DMS114 treated with DMSO at 0.1 percent for 48 hours (cell line): ENCODE results near the gene KRTAP5-1.
"Not testable (repeated sequence)": the region's sequence is repeated elsewhere in the genome, so short reads cannot be mapped to it uniquely, and the experiment has no call there.

ENCODE experiments used
- DNase-seq: peaks from one replicate; lab custom pipeline; 2025; ENCODE audit not compliant: unreplicated experiment; lab: John Stamatoyannopoulos, UW

The KRTAP5-1 gene

DNA sequence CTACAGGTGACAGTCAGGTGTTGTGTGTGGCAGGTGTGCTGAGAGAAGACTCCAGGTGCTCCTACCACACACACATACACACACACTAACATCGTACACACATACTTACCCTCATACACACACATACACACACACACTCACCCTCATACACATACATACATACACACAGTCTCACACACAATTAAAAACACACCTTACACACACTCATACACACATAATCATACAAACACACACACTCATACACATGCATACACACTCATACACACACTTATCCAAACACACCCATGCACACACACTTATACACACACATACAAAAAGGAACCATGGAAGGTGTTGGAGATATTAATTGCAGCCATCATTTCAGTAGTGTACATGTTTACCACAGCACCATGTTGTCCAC is 18.5 kb upstream of the KRTAP5-1 start:
- DNase-seq = no peak

DNA sequence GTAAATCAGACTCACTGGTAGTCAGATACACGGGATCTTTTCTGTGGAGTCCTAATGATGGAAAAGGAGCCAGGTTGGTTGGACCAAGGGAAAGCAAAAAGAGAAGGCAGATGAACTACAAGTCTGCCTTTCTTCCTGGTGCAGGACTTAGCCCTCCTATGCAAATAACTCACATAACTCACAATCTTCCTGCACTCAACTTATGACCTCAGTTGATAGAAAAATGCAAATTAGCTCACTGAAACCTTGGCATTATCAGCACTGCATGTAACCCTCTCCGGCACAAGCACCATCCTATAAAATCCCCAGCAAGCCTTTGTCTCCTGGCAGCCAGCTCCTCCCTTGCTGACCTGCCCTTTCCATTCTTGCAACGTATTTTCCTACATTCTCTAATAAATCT is 16.6 kb upstream of the KRTAP5-1 start:
- DNase-seq = not testable (repeated sequence)

DNA sequence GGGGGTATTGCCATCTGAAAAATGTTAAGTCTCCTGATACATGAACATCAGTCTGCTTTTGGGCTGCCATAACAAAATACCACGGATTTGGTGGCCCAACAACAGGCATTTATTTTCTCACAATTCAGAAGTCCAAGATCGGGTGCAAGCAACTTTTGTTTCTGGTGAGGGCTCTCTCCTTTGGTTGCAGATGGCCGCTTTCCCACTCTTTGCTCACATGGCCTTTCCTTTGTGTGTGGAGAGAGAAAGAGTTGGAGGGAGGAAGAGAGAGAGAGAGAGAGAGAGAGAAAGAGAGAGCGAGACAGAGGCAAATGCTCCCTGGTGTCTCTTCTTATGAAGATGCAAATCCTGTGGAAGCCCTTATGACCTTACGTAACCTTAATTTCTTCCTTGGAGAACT is 15.5 kb upstream of the KRTAP5-1 start:
- DNase-seq = no peak

DNA sequence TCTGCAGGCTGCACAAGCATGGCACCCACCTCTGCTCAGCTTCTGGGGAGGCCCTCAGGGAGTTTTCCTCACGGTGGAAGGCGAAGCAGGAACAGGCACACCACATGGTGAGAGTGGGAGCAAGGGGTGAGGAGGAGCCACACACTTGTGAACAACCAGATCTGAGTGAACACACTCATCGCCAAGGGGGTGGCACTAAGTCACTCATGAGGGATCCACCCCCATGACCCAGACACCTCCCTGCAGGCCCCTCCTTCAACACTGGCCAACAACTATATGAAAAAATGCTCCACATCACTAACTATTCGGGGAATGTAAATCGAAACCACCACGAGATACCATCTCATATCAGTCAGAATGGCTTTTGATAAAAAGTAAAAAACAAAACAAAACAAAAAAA is 13.7 kb upstream of the KRTAP5-1 start:
- DNase-seq = no peak

DNA sequence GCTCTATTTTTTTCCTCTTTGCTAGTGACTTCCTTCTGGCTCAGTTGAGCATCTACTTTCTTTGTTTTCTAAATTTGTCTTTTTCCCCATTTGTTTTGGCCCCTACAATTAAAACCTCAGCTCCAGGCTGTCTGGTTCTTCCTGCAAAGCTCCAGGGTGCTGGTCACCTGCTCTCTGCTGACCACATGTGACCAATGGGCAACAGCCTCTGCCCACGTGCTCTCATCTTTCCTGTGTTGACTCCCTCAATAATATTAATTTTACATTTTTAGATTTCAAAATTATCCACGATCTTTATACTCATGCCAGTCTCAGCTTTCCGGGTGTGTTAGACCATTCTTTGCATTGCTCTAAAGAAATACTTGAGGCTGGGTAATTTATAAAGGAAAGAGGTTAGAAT is 13.3 kb upstream of the KRTAP5-1 start:
- DNase-seq = not testable (repeated sequence)

DNA sequence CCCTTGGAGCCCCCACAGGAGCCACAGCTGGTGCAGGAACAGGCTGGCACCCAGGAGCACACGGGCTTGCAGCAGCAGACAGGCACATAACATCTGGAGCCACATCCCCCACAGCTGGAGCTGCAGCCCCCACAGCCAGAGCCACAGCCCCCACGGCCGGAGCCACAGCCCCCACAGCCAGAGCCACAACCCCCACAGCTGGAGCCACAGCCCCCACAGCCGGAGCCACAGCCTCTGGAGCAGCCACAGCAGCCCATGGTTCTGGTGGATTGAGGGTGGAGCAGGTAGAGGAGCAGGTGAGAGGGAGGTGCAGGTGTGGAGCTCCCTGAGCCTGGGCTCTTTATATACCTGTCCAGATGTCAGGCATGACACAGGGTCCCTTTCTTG is 12.9 kb upstream of the KRTAP5-1 start, which contains the start of gene KRTAP5-2:
TSS of gene KRTAP5-2 (minus strand) at position 301 of the 387 bp plus-strand sequence. CDS start at position 257, 44 bp downstream.
- DNase-seq = no peak

DNA sequence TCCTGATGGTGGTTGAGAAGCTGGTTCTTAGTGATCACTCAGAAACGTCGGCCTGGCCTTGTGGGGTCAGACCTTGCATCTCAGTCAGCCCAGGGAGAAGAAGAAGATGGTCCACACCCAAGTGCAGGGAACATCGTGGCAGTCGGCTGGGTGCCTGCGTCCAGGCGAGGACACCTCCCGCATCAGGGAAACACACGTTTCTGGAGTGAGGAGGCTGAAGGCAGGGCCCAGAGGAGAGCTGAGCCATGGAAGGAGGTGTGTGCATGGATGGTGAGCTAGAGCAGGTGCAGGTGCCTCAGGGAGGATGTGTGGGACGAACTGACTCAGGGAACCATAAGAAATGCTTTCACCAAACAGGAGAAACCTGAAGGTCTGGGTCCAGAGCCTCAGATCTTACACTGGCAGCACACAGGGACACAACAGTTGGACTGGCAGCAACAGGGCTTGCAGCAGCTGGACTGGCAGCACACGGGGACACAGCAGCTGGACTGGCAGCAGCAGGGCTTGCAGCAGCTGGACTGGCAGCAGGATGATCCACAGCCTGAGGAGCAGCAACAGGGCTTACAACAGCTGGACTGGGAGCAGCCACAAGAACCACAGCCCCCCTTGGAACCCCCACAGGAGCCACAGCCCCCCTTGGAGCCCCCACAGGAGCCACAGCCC is 12.4 kb upstream of the KRTAP5-1 start:
- DNase-seq = no peak

DNA sequence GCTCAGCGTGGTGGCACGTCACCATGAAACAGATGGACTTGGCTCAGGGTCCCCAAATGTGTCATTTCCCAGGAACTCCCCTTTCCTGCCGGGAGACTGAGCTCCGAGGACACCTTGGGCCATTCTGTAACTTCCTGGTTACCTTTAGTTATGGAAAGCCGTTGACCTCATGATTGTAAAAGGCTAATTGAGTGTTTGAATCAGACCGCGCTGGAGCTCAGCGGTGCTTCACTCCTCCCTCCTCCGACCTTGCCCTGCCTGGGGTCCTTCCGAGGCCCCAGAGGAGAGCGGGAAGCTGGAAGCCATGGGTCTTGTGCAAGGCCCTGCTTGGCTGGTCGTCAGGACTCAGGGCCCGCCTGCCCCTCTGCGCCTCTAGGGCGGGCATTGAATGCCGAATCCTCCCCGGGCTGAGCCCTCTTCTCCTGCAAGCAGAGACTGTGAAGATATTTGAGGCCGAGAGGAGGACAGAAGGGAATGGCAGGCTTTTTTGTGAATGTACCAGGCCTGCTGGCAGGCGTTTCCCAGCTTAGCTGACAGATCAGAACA is 11.6 kb upstream of the KRTAP5-1 start:
- DNase-seq = not testable (repeated sequence)

DNA sequence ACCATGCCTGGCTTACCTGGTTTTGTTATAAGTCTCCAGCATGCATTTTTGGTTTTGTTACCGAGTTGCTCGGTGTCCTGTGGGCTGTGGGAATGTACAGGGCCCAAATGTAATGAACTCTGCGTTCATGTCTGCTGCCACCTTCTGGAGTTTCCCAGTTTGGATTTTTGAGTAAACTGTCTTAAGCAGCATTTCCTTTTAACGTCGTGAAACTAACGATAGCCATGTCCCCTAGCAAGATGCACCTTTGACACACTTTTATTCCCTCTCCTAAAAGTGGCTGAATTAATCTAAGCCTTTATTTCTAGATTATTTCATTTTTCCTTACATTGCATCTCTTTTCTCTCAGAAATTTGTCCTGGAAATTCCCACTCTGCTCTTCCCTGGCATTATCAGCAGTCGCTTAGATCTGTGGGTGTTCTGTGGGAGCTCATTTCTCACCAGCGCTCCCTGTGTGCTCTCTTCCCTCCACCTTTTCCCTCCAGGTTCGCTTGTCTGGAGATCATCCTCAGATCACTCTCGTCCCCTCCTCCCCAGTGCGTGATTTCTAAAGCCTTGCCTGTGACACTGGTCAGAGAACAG is 11.0 kb upstream of the KRTAP5-1 start:
- DNase-seq = not testable (repeated sequence)

DNA sequence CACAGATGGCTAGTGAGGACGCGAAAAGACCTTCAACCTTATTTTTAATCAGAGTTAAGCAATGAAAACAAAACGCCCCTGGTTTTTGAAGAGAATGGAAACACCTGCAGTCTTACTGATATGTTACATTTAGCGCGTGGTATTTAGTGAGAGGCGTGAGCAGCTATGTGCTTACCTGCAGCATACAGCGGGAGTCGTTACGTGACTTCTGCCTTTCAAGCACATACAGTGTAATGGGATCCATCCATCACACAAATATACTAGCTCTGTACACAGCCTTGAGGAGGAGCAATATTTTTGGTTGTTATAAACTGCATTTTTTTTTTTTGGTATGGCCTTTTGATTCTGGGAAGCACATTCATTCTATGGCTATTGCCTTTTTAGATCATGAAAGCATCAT is 7.5 kb upstream of the KRTAP5-1 start:
- no peak for DNase-seq

DNA sequence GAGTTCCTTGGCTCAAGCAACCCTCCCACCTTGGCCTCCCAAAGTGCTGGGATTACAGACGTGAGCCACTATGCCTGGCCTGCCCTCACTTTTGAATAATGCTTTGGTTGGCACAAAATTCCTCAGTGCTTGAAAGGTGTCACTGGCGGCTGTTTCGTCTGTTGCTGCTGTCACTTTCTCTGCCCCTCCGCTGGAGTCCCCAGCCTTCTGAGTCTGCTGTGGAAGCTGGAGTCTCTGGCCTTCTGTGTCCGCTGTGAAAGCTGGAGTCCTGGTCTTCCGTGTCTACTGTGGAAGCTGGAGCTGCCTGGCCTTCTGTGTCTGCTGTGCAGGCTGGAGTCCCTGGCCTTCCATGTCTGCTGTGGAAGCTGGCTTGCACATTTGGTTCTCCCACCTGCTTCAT is 4.9 kb upstream of the KRTAP5-1 start:
- DNase-seq = no peak

DNA sequence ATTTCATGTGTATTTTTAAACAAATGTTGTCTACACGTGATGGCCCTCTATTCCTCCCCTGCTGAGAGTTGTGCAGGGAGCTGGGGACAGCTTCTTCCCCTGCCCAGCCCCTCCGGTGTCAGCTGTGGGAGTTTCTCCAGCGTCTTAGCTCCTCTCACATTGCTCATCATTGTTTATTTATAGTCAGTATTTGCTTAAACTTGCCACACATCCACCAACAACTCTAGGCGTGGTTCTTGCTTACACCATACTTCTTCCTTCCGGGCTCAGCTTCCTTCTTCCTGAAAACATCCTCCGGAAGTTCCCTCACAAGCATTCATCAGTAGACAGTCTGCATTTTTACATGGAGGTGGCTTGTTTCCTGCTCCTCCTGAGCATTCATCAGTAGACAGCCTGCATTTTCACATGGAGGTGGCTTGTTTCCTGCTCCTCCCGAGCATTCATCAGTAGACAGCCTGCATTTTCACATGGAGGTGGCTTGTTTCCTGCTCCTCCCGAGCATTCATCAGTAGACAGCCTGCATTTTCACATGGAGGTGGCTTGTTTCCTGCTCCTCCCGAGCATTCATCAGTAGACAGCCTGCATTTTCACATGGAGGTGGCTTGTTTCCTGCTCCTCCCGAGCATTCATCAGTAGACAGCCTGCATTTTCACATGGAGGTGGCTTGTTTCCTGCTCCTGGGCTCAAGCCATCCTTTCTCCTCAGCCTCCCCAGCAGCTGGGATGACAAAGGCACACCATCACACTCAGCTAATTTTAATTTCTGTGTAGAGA is 4.3 kb upstream of the KRTAP5-1 start:
- not testable (repeated sequence) for DNase-seq

DNA sequence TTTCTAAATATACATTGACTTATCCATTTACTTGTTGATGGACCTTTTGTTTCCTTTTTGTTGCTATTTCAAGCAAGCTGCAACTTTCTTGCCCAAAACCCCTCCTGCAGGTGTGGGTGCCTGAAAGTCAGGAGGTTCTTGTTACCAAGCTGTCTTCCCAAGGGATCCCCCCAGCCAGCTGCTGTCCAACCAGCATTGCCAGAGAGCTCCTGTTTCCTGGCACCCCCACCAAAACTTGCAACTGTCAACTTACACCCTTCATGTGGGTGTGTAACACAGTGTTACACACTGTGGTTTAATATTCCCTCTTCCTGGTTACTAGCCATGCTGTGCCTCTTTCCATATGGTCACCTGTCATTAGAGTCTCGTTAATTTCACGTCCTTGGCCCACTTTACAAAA is 1.6 kb upstream of the KRTAP5-1 start:
- DNase-seq = no peak

DNA sequence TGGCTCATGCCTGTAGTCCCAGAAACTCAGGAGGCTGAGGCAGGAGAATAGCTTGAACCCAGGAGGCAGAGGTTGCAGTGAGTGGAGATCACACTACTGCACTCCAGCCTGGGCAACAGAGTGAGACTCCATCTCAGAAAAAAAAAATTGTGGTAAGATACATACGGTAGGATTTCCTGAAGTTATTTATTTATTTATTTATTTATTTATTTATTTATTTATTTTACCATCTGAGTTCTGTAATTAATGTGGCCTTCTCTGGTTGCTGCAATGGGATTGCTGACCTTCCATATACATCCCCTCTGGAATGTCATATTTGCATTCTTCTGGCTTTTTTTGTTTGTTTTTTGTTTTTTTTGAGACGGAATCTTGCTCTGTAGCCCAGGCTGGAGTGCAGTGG is 2.2 kb downstream of the KRTAP5-1 start:
- DNase-seq = not testable (repeated sequence)

DNA sequence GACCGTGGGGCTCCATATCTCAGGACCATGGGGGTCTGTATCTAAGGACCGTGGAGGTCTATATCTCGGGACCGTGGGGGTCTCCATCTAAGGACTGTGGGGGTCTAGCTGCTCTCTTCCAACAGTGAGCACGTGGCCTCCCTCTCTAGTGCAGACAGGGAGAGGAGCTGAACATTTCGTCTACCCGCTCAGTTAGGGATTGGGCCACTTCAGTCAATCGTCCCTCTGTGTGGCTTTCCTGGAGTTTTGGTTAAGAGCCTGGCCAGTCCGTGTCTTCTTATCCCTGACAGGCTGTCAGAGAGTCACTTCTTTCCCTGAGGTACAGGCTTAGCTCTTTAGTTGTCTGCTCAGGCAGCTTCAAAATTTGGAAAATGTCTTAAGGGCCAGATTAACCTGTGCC is 3.1 kb downstream of the KRTAP5-1 start:
- DNase-seq = no peak

DNA sequence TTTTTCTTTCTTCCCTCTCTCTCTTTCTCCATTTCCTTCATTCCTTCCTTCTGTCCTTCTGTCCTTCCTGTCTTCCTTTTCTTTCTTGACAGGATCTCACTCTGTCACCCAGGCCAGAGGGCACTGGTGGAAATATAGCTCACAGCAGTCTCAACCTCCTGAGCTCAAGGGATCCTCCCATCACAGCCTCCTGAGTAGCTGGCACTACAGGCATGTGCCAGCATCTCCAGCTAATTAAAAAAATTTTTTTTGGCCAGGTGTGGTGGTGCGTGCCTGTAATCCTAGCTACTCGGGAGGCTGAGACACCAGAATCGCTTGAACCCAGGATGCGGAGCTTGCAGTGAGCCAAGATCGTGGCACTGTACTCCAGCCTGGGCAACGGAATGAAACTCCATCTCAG is 8.3 kb downstream of the KRTAP5-1 start:
- DNase-seq = no peak

DNA sequence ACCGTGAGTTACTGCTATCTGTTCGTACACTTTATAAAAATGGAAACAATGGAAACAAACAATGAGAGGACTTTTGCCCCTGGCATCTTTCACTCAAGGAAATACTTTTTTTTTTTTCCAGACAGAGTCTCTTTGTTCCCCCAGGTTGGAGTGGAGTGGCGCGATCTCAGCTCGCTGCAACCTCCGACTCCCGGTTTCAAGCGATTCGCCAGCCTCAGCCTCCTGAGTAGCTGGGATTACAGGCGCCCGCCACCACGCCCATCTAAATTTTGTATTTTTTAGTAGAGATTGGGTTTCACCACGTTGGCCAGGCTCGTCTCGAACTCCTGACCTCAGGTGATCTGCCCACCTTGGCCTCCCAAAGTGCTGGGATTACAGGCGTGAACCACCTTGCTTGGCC is 9.3 kb downstream of the KRTAP5-1 start:
- not testable (repeated sequence) for DNase-seq

DNA sequence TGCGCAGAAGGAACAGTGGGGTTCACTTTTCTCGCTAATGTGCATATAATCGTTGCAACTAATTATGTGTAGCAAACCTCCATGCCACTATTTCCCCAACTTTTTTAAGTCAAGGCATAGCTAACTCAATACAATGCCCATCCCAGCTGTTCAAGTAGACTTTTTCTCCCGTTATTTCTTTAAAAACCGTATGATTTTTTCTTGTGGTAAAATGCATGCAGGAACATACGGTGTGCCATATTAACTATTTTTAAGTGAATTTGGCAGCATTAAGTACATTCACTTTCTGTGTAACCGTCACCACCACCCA is 10.2 kb downstream of the KRTAP5-1 start:
- no peak for DNase-seq

DNA sequence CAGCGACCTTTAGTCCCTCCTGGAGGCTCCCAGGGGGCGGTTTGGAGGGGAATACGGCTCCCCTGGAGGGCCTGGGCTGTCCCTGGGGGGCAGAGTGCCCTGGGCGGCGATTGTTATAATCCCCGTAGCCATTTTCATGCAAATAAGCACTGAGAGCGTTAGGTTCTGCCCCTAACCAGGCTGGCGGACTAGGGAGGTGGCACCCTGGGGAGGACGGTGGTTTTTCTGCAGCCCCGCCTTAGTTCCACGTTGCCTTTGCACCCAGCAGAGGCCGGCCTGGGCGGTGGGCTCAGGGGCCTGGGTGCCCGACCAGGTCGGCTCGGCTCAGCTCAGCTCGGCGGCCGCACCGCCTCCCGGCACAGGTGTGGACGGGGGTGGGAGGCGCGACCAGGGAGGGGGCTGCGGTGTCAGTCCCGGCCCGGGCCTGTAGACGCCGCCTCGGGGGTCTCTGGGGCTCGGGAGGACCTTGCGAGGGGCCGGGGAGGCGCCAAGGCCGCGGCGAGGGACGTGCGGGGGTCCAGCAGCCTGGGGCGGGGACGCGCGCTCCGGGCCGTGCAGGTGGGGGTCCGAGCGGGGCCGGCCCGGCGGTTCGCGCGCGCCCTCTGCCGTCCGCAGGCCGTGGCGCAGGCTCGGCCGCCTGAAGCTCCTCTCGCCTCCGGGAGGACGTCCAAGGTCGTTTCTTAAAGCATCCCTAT is 10.7 kb downstream of the KRTAP5-1 start:
- DNase-seq = no peak

DNA sequence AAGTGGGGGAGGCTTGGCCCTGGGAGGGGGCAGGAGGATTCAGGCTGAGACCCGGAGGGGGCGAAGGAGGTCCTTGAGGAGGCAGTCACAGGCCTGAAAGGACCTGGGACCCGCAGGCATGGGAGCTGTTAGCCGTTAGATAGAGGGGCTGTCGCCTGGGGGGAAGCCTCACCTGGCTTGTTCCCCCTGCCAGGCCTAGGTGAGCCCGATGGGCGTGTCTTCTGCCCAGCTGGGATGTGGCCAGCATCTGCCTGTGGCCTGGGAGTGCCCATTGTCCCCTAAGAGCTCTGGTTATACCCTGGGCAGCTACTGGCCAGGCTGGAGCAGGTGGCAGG is 11.2 kb downstream of the KRTAP5-1 start:
- no peak for DNase-seq

DNA sequence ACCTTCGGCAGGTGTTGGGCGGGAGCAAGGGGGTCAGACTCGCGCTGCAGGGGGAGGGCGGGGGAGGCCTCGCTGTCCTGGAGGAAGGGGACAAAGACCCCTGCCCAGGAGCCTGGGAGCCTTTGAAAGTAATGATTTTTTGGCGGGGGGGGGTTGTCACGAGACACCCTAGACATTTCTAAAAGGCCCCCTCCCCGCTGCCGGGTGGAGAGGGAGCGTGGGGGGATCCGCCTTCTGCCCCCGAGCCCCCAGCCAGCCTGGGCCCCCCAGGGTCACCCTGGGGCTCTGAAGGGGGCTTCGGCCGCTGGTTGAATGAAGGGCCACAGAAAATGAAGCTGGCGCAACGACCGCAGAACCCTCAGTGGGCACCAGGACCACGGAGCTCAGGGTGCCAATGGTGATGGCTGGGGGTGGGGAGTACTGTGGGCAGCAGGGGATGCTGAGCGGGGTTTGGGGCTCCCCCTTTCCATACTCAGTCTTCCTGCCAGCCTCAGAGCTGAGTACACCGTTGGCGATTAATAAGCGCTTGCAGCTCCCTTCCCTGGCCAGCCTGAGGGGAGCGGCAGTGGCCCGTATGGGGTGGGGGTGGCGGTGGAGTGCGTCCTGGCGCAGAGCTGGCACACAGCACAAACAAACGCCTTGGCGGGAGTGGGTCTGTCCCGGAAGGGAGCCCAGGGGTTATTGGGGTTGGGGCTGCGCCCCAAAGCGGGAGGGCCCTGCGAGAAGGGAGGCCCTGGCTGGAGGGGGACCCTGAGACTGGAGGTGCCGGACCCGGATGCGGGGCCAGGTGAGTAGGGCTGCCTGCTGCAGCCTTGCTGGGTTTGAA is 11.8 kb downstream of the KRTAP5-1 start:
- DNase-seq = no peak
